ENCODE measurements around the gene TPM4. TPM values are rescaled to one million over a fixed set of nuclear protein-coding genes. Genes with fewer than 3 reads are reported as not detected.
"Not testable (repeated sequence)": the region's sequence is repeated elsewhere in the genome, so short reads cannot be mapped to it uniquely, and the experiment has no call there.

Gene TPM4
- total RNA-seq, result 100 to 1,000 TPM; 379 TPM

GRCh38 chr19:16076154-16076957 lies at the start of gene TPM4:
Gene TPM4, plus strand, starts transcription at chr19:16076495. Its CDS starts 71 bp downstream, at chr19:16076566.
- Histone ChIP-seq H3K27me3 (replicated peaks; ENCODE audit: insufficient read depth) (no peaks in the 10 kb centered on the region), H3K27ac (peak within 1 kb of the TSS; percentile 100), H3K4me3 (peak within 1 kb of the TSS; percentile 94), H3K9me3 (no peaks in the 10 kb centered on the region), H3K4me1 (replicated peaks) (peaks cover 5% of the 10 kb centered on the region), H3K36me3 (no peaks in the 10 kb centered on the region)
- DNase-seq (ENCODE audit: low spot score), result peak; percentile 90
- intact Hi-C loops (cut with DNase I), result loop anchor here (5.0 kb wide), 1 partner anchor 36 kb away; the partner anchor contains the start of gene RAB8A
- TF ChIP-seq CTCF (IDR thresholded peaks at IDR 0.05) (peak in 2 of 4 experiments; percentile 12), POLR2AphosphoS5 (IDR thresholded peaks at IDR 0.05) (peak; percentile 92), POLR2A (IDR thresholded peaks at IDR 0.05) (peak; percentile 78)
- whole genome bisulfite sequencing, result under 1% methylated on average over 97 of the region's 101 CpGs

GRCh38 chr19:16026756-16027155 lies 49.5 kb upstream of the TPM4 start:
- H3K36me3 ChIP-seq, result no peaks in the 10 kb centered on the region
- H3K27ac ChIP-seq, result no peak overlapping the region
- WGBS, result 82% methylated on average over 7 of the region's 7 CpGs
- H3K4me3 ChIP-seq, result no peak overlapping the region
- no peak for TF ChIP-seq CTCF (IDR thresholded peaks at IDR 0.05)
- no peak for TF ChIP-seq POLR2AphosphoS5 (IDR thresholded peaks at IDR 0.05)
- intact Hi-C loops (cut with DNase I), result no loop called here
- no peaks in the 10 kb centered on the region for H3K9me3 ChIP-seq
- no peaks in the 10 kb centered on the region for H3K27me3 ChIP-seq (replicated peaks; ENCODE audit: insufficient read depth)
- H3K4me1 ChIP-seq (replicated peaks), result no peaks in the 10 kb centered on the region
- DNase-seq (ENCODE audit: low spot score), result no peak

GRCh38 chr19:16027528-16027927 lies 48.8 kb upstream of the TPM4 start:
- Histone ChIP-seq H3K36me3 (no peaks in the 10 kb centered on the region), H3K27ac (no peak overlapping the region), H3K4me1 (replicated peaks) (no peaks in the 10 kb centered on the region), H3K4me3 (no peak overlapping the region), H3K9me3 (no peaks in the 10 kb centered on the region), H3K27me3 (replicated peaks; ENCODE audit: insufficient read depth) (no peaks in the 10 kb centered on the region)
- DNase-seq (ENCODE audit: low spot score), result no peak
- intact Hi-C loops (cut with DNase I), result no loop called here
- no peak for TF ChIP-seq POLR2AphosphoS5 (IDR thresholded peaks at IDR 0.05)
- TF ChIP-seq POLR2A (IDR thresholded peaks at IDR 0.05), result no peak
- no peak for TF ChIP-seq CTCF (IDR thresholded peaks at IDR 0.05)
- 58% methylated on average over 6 of the region's 6 CpGs for WGBS

- intact Hi-C loops (cut with DNase I), result loop anchor here (10.0 kb wide), 1 partner anchor 405 kb away; no protein-coding TSS in a partner anchor
- H3K36me3 ChIP-seq; DNase-seq (ENCODE audit: low spot score); H3K4me1 ChIP-seq (replicated peaks); H3K27ac ChIP-seq; H3K9me3 ChIP-seq; H3K4me3 ChIP-seq; H3K27me3 ChIP-seq (replicated peaks; ENCODE audit: insufficient read depth): not testable (repeated sequence)
- WGBS, result 83% methylated on average over 12 of the region's 12 CpGs
Observed at GRCh38 chr19:16030155-16030554, 46.1 kb upstream of the TPM4 start.

- Histone ChIP-seq H3K27me3 (replicated peaks; ENCODE audit: insufficient read depth) (no peaks in the 10 kb centered on the region), H3K27ac (no peak overlapping the region), H3K9me3 (no peaks in the 10 kb centered on the region), H3K4me1 (replicated peaks) (no peaks in the 10 kb centered on the region), H3K4me3 (no peak overlapping the region), H3K36me3 (no peaks in the 10 kb centered on the region)
- no peak for DNase-seq (ENCODE audit: low spot score)
- no peak for TF ChIP-seq CTCF (IDR thresholded peaks at IDR 0.05)
- TF ChIP-seq POLR2AphosphoS5 (IDR thresholded peaks at IDR 0.05), result no peak
- TF ChIP-seq POLR2A (IDR thresholded peaks at IDR 0.05), result no peak
- intact Hi-C loops (cut with DNase I), result loop anchor here (10.0 kb wide), 1 partner anchor 406 kb away; no protein-coding TSS in a partner anchor
- WGBS, result 87% methylated on average over 12 of the region's 13 CpGs
Observed at GRCh38 chr19:16030964-16031871, 45.1 kb upstream of the TPM4 start.

Data from prostate gland (tissue), 2 donors.